K562 (cell line): Measurements from ENCODE around the gene IL15.

Experiments used
- CTCF ChIP-seq, 3 experiments: IDR thresholded peaks in 2 of 3; conservative IDR thresholded peaks in 1 of 3; 2 replicates each; pipeline ENCODE4 v1.5.1; 2011 to 2012; ENCODE audit warnings: low read length in 3 of 3, mild to moderate bottlenecking in 3 of 3, control low read depth in 2 of 3, improper control_type of control experiment in 1 of 3, inconsistent platforms in 1 of 3, low read depth in 1 of 3, mixed read lengths in 1 of 3, moderate library complexity in 1 of 3; ENCODE audit not compliant: insufficient read depth in 2 of 3
- E4F1 ChIP-seq: fragments of 250-450 bp; sonication (Bioruptor Pico); IDR thresholded peaks from 2 replicates; pipeline ENCODE4 v1.5.0; 2021; ENCODE audit warnings: mild to moderate bottlenecking, borderline replicate concordance
- ETV5 ChIP-seq: sonication (generic); formaldehyde crosslinking; IDR thresholded peaks from 2 replicates; pipeline ENCODE4 v1.4.0; 2020; ENCODE audit warnings: low read depth, mild to moderate bottlenecking, missing genetic modification reagents
- EZH2 ChIP-seq: IDR thresholded peaks from 2 replicates; pipeline ENCODE4 v1.6.1; 2012; ENCODE audit warnings: low read depth, mild to moderate bottlenecking, inconsistent platforms, low read length, borderline replicate concordance
- MLLT1 ChIP-seq, 2 experiments: fragments of 450-650 bp; IDR thresholded peaks; 2 replicates each; pipeline ENCODE4 v1.6.1; 2016
- TEAD4 ChIP-seq, 2 experiments: sonication (generic) in 1 of 2; formaldehyde crosslinking in 1 of 2; IDR thresholded peaks; 2 replicates each; pipeline versions ENCODE4 v1.6.1 to v1.8.0; 2012 to 2022; ENCODE audit warnings: borderline replicate concordance in 1 of 2, inconsistent platforms in 1 of 2, low read length in 1 of 2, mild to moderate bottlenecking in 1 of 2, missing genetic modification reagents in 1 of 2
- TF ChIP-seq, protein P1 (sequence below): sonication (generic); formaldehyde crosslinking; IDR thresholded peaks from 2 replicates; pipeline ENCODE4 v1.8.0; 2022; ENCODE audit warnings: mild to moderate bottlenecking, missing genetic modification reagents

DNA sequence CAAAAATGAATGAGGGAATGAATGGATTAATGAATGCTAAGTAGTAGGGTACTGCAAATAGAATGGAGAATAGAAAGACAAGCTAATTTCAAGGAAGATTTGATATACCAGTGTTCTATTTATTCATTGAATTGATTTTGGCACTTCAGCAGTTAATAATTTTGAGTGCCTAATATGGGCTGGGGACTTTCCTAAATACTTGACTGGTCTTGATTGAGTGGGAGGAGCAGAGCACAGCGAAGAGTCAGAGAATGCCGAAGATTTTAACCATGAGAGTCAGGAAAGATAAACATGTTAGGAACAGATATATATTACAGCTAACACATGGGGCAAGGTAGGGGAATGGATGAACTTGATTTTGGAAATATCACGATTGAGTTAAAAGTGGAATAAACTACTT is 10.6 kb downstream of the IL15 start:
- TF ChIP-seq TEAD4 (IDR thresholded peaks at IDR 0.05; ENCODE audit: low read length) (no peak), TEAD4 (CRISPR knock-in tag; IDR thresholded peaks at IDR 0.05; ENCODE audit: borderline replicate concordance) (no peak), MLLT1 (IDR thresholded peaks at IDR 0.05) (no peak), CTCF (IDR thresholded peaks at IDR 0.05 in 2 of 3, conservative IDR thresholded peaks at IDR 0.05 in 1 of 3; ENCODE audit: insufficient read depth in 2 of 3, low read depth in 1 of 3, low read length in 3 of 3) (no peak), EZH2 (no peak), ETV5 (CRISPR knock-in tag) (no peak), E4F1 (CRISPR knock-in tag) (no peak)
- TF ChIP-seq, protein P1, sequence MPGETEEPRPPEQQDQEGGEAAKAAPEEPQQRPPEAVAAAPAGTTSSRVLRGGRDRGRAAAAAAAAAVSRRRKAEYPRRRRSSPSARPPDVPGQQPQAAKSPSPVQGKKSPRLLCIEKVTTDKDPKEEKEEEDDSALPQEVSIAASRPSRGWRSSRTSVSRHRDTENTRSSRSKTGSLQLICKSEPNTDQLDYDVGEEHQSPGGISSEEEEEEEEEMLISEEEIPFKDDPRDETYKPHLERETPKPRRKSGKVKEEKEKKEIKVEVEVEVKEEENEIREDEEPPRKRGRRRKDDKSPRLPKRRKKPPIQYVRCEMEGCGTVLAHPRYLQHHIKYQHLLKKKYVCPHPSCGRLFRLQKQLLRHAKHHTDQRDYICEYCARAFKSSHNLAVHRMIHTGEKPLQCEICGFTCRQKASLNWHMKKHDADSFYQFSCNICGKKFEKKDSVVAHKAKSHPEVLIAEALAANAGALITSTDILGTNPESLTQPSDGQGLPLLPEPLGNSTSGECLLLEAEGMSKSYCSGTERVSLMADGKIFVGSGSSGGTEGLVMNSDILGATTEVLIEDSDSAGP (CRISPR knock-in tag) = no peak
